Subcutaneous abdominal adipose tissue (tissue), 5 donors: Measurements from ENCODE around the gene KDM2A.
"Not testable (repeated sequence)": the region's sequence is repeated elsewhere in the genome, so short reads cannot be mapped to it uniquely, and the experiment has no call there.

Experiments
- H3K27ac ChIP-seq: one replicate; pipeline ENCODE4 v1.7.0; 2013; ENCODE audit warnings: low read depth, mild to moderate bottlenecking, inconsistent platforms, low read length, moderate library complexity
- H3K27me3 ChIP-seq, 5 donors: one replicate each; pipeline ENCODE4 v1.7.0; 2013; ENCODE audit warnings: low read length in 5 of 5, inconsistent platforms in 1 of 5; ENCODE audit not compliant: control insufficient read depth in 5 of 5, insufficient read depth in 4 of 5
- H3K36me3 ChIP-seq, 5 donors: one replicate each; pipeline ENCODE4 v1.7.0; 2013; ENCODE audit warnings: low read length in 5 of 5; ENCODE audit not compliant: control insufficient read depth in 5 of 5, insufficient read depth in 5 of 5
- H3K4me1 ChIP-seq, 5 donors: one replicate each; pipeline ENCODE4 v1.7.0; 2013; ENCODE audit warnings: low read length in 5 of 5, mild to moderate bottlenecking in 3 of 5, moderate library complexity in 1 of 5; ENCODE audit not compliant: control insufficient read depth in 5 of 5, insufficient read depth in 5 of 5
- H3K4me3 ChIP-seq, 5 donors: one replicate each; pipeline ENCODE4 v1.7.0; 2013; ENCODE audit warnings: low read length in 5 of 5, low read depth in 1 of 5
- H3K9ac ChIP-seq, 5 donors: one replicate each; pipeline ENCODE4 v1.7.0; 2013; ENCODE audit warnings: low read length in 5 of 5, mild to moderate bottlenecking in 4 of 5, moderate library complexity in 3 of 5
- H3K9me3 ChIP-seq, 5 donors: one replicate each; pipeline ENCODE4 v1.7.0; 2013; ENCODE audit warnings: low read length in 5 of 5; ENCODE audit not compliant: control insufficient read depth in 5 of 5
- donor health status: healthy.
- donor health status: healthy.
- donor health status: healthy.
- donor health status: healthy.
- donor health status: healthy.

Gene KDM2A

GRCh38 chr11:67227726-67228125 is 108.7 kb downstream of the KDM2A start:
- no peak overlapping the region for H3K9ac ChIP-seq
- no peaks in the 10 kb centered on the region for H3K9me3 ChIP-seq
- no peak overlapping the region for H3K4me3 ChIP-seq
- H3K27me3 ChIP-seq = no peaks in the 10 kb centered on the region
- no peak overlapping the region for H3K27ac ChIP-seq
- H3K4me1 ChIP-seq = no peaks in the 10 kb centered on the region
- H3K36me3 ChIP-seq = peaks cover 26 to 72% (median 58%) of the 10 kb centered on the region in 5 donors

- H3K4me1 ChIP-seq = no peaks in the 10 kb centered on the region
- H3K9ac ChIP-seq = no peak overlapping the region
- no peaks in the 10 kb centered on the region for H3K27me3 ChIP-seq
- H3K4me3 ChIP-seq = no peak overlapping the region
- H3K9me3 ChIP-seq = no peaks in the 10 kb centered on the region
- H3K27ac ChIP-seq = no peak overlapping the region
- H3K36me3 ChIP-seq = peaks cover 25 to 61% (median 43%) of the 10 kb centered on the region in 5 donors
Observed at GRCh38 chr11:67230406-67230805, 111.3 kb downstream of the KDM2A start.

GRCh38 chr11:67230886-67231285 is 111.8 kb downstream of the KDM2A start:
- no peak overlapping the region for H3K4me3 ChIP-seq
- no peaks in the 10 kb centered on the region for H3K4me1 ChIP-seq
- no peaks in the 10 kb centered on the region for H3K9me3 ChIP-seq
- H3K9ac ChIP-seq = no peak overlapping the region
- H3K36me3 ChIP-seq = peaks cover 25 to 58% (median 41%) of the 10 kb centered on the region in 5 donors
- H3K27ac ChIP-seq = no peak overlapping the region
- no peaks in the 10 kb centered on the region for H3K27me3 ChIP-seq

GRCh38 chr11:67233584-67234190 is 114.6 kb downstream of the KDM2A start:
- Histone ChIP-seq H3K9me3 (no peaks in the 10 kb centered on the region), H3K36me3 (peaks cover 20 to 38% (median 26%) of the 10 kb centered on the region in 5 donors), H3K9ac (no peak overlapping the region), H3K27me3 (no peaks in the 10 kb centered on the region), H3K4me1 (peaks cover 0 to 3% (median 2%) of the 10 kb centered on the region in 5 donors), H3K27ac (no peak overlapping the region), H3K4me3 (no peak overlapping the region)

GRCh38 chr11:67234571-67234970 is 115.5 kb downstream of the KDM2A start:
- not testable (repeated sequence) for H3K27me3 ChIP-seq, H3K4me3 ChIP-seq, H3K9me3 ChIP-seq, H3K27ac ChIP-seq, H3K9ac ChIP-seq
- H3K36me3 ChIP-seq = peaks cover 16 to 29% (median 18%) of the 10 kb centered on the region in 5 donors
- H3K4me1 ChIP-seq = peaks cover 3 to 12% (median 11%) of the 10 kb centered on the region in 5 donors

- Histone ChIP-seq H3K27me3 (no peaks in the 10 kb centered on the region), H3K4me1 (peaks cover 13 to 41% (median 36%) of the 10 kb centered on the region in 5 donors), H3K27ac (no peak overlapping the region), H3K9me3 (no peaks in the 10 kb centered on the region), H3K9ac (no peak overlapping the region), H3K4me3 (no peak overlapping the region), H3K36me3 (peaks cover 0 to 9% (median 3%) of the 10 kb centered on the region in 5 donors)
Observed at GRCh38 chr11:67237574-67237973, 118.5 kb downstream of the KDM2A start.

GRCh38 chr11:67238894-67239782 is 120.1 kb downstream of the KDM2A start:
- peak overlapping the region in 3 of 5 donors; percentile 24 to 73 (median 71) for H3K9ac ChIP-seq
- no peaks in the 10 kb centered on the region for H3K9me3 ChIP-seq
- peaks cover 13 to 50% (median 41%) of the 10 kb centered on the region in 5 donors for H3K4me1 ChIP-seq
- peak overlapping the region in 4 of 5 donors; percentile 75 to 98 (median 80) for H3K4me3 ChIP-seq
- H3K27ac ChIP-seq = peak overlapping the region; percentile 89
- H3K27me3 ChIP-seq = no peaks in the 10 kb centered on the region
- H3K36me3 ChIP-seq = peaks cover 4 to 25% (median 10%) of the 10 kb centered on the region in 5 donors

- Histone ChIP-seq H3K9me3 (no peaks in the 10 kb centered on the region), H3K9ac (peak overlapping the region; percentile 93 to 100 (median 95)), H3K4me3 (peak overlapping the region; percentile 79 to 98 (median 94)), H3K27ac (peak overlapping the region; percentile 100), H3K36me3 (peaks cover 10 to 27% (median 17%) of the 10 kb centered on the region in 5 donors), H3K27me3 (no peaks in the 10 kb centered on the region), H3K4me1 (peaks cover 13 to 55% (median 46%) of the 10 kb centered on the region in 5 donors)
Observed at GRCh38 chr11:67239783-67240575, 120.9 kb downstream of the KDM2A start.

GRCh38 chr11:67240576-67241389 is 121.7 kb downstream of the KDM2A start:
- Histone ChIP-seq H3K36me3 (peaks cover 14 to 34% (median 25%) of the 10 kb centered on the region in 5 donors), H3K9me3 (no peaks in the 10 kb centered on the region), H3K4me1 (peaks cover 13 to 55% (median 46%) of the 10 kb centered on the region in 5 donors), H3K4me3 (peak overlapping the region; percentile 79 to 98 (median 94)), H3K27me3 (no peaks in the 10 kb centered on the region), H3K9ac (peak overlapping the region; percentile 93 to 100 (median 95)), H3K27ac (peak overlapping the region; percentile 100)
